Panc1 (cell line): Measurements from ENCODE around the gene RNF25. TPM values are rescaled to one million over a fixed set of nuclear protein-coding genes. Genes with fewer than 3 reads are reported as not detected.

Source experiments
- ATAC-seq: fragments of 200-7000 bp; cut with Tn5 transposase; 2 replicates; pipeline ENCODE4 v1.9.1; 2020; ENCODE audit warnings: mild to moderate bottlenecking, moderate library complexity
- BruUV-seq: library from RNA; stranded (reverse); fragments of 400-500 nt; replicated peaks from 2 replicates; lab custom pipeline; 2021; lab: Mats Ljungman, UMichigan
- CTCF ChIA-PET: fragments of 300-600 bp; sonication (Branson Sonifier 250); formaldehyde crosslinking; loops from one replicate; lab custom pipeline; 2022; ENCODE audit warnings: antibody characterized with exemption; lab: Charles Lee
- POLR2A ChIA-PET: fragments of 300-600 bp; sonication (Branson Sonifier 250); formaldehyde crosslinking; loops from one replicate; lab custom pipeline; 2022; ENCODE audit warnings: antibody characterized with exemption; lab: Charles Lee
- DNase-seq: peaks from one replicate; pipeline ENCODE4 v3.0.0-alpha.2; 2010; ENCODE audit warnings: low read depth, low spot score
- H3K27ac ChIP-seq: 2 replicates; pipeline ENCODE4 v1.5.1; 2011; ENCODE audit warnings: mild to moderate bottlenecking, low read length, inconsistent platforms
- H3K27me3 ChIP-seq: fragments of 200-500 bp; sonication (Bioruptor generic); 2 replicates; pipeline ENCODE4 v1.6.0; 2014; ENCODE audit warnings: low read length, inconsistent platforms; ENCODE audit not compliant: control insufficient read depth, insufficient read depth
- H3K36me3 ChIP-seq: fragments of 200-500 bp; sonication (Bioruptor generic); 2 replicates; pipeline ENCODE4 v1.5.1; 2014; ENCODE audit warnings: inconsistent platforms, mild to moderate bottlenecking, low read length, moderate library complexity; ENCODE audit not compliant: control insufficient read depth, insufficient read depth
- H3K4me1 ChIP-seq: 2 replicates; pipeline ENCODE4 v1.5.1; 2011; ENCODE audit warnings: inconsistent platforms, mild to moderate bottlenecking, low read length, moderate library complexity; ENCODE audit not compliant: control insufficient read depth, insufficient read depth
- H3K4me3 ChIP-seq, 2 experiments: 2 replicates each; pipeline ENCODE4 v1.5.1; 2011 to 2012; ENCODE audit warnings: low read depth in 2 of 2, low read length in 2 of 2, mild to moderate bottlenecking in 2 of 2, inconsistent platforms in 1 of 2, moderate library complexity in 1 of 2
- H3K9me3 ChIP-seq: fragments of 200-500 bp; sonication (Bioruptor generic); 2 replicates; pipeline ENCODE4 v1.5.1; 2014; ENCODE audit warnings: low read depth, mild to moderate bottlenecking, inconsistent platforms, low read length, moderate library complexity; ENCODE audit not compliant: control insufficient read depth, insufficient read depth
- CTCF ChIP-seq: fragments of 450-650 bp; IDR thresholded peaks from 2 replicates; pipeline ENCODE4 v1.5.1; 2017; ENCODE audit warnings: mild to moderate bottlenecking
- POLR2AphosphoS5 ChIP-seq: IDR thresholded peaks from 2 replicates; pipeline ENCODE4 v1.6.1; 2012; ENCODE audit warnings: mild to moderate bottlenecking, low read depth, low read length, moderate library complexity
- REST ChIP-seq, 2 experiments: IDR thresholded peaks; 2 replicates each; pipeline ENCODE4 v1.6.1; 2011 to 2012; ENCODE audit warnings: low read depth in 2 of 2, control low read depth in 1 of 2, low read length in 1 of 2, mild to moderate bottlenecking in 1 of 2, moderate library complexity in 1 of 2; ENCODE audit not compliant: insufficient read depth in 1 of 2
- SIN3A ChIP-seq: IDR thresholded peaks from 2 replicates; pipeline ENCODE4 v1.6.1; 2012; ENCODE audit warnings: low read depth, mild to moderate bottlenecking, low read length, moderate library complexity, borderline replicate concordance; ENCODE audit not compliant: insufficient read depth
- TCF7L2 ChIP-seq: IDR thresholded peaks from 2 replicates; pipeline ENCODE4 v1.6.1; 2011; ENCODE audit warnings: mild to moderate bottlenecking, low read depth, low read length, inconsistent platforms
- in situ Hi-C: cut with HindIII; loops from 2 replicates; pipeline ENCODE4 v1.10.0; 2016; ENCODE audit warnings: low sequenced_read_pairs, low pct_unique_long_range_greater_than_20kb
- intact Hi-C: fragments of 100-400 bp; cut with micrococcal nuclease; formaldehyde crosslinking; loops from one replicate; pipeline ENCODE4 v1.10.0; 2022; ENCODE audit not compliant: unreplicated experiment
- total RNA-seq: library from RNA; stranded (reverse); gene quantifications from one replicate; pipeline ENCODE4 v1.2.1, GENCODE V29; 2021; ENCODE audit not compliant: unreplicated experiment

The RNF25 gene
- total RNA-seq, 1 experiment from 2014 or later: 40.4 TPM

- H3K36me3 ChIP-seq: peaks cover 15% of the 10 kb centered on the region
- intact Hi-C loops: loop anchor here (2.0 kb wide), 1 partner anchor 188 kb away; no protein-coding TSS in a partner anchor
- H3K27ac ChIP-seq: peak overlapping the region; percentile 89
- in situ Hi-C loops: no loop called here
- DNase-seq (no peak), ATAC-seq (peak; percentile 68)
- POLR2A ChIA-PET: interaction anchor here (0.7 kb wide), 1 partner anchor 13 kb away, joined by 4 read pairs; no protein-coding TSS in a partner anchor
- no peaks in the 10 kb centered on the region for H3K27me3 ChIP-seq
- peaks cover 12% of the 10 kb centered on the region for H3K4me1 ChIP-seq
- H3K4me3 ChIP-seq: peak overlapping the region; percentile 67 to 85
- CTCF ChIA-PET: interaction anchor here (0.7 to 1.8 kb wide), 6 partner anchors 11 to 189 kb away, joined by 3 to 16 read pairs (median 8); no protein-coding TSS in a partner anchor
- H3K9me3 ChIP-seq: no peaks in the 10 kb centered on the region
- no peak for TF ChIP-seq REST (IDR thresholded peaks at IDR 0.05; ENCODE audit: insufficient read depth in 1 of 2, low read depth in 2 of 2, low read length in 1 of 2)
- TF ChIP-seq CTCF: peak; percentile 81
- no peak for TF ChIP-seq POLR2AphosphoS5
- BruUV-seq: TSS peak; percentile 86
Observed at GRCh38 chr2:218658671-218659257, 13.0 kb downstream of the RNF25 start.

- in situ Hi-C loops: no loop called here
- no peak for ATAC-seq
- POLR2A ChIA-PET: no interaction called here
Observed at GRCh38 chr2:218655751-218656150, 16.1 kb downstream of the RNF25 start.

More at GRCh38 chr2:218655751-218656150, 16.1 kb downstream of the RNF25 start:
- H3K27ac ChIP-seq: no peak overlapping the region
- intact Hi-C loops: no loop called here
- H3K9me3 ChIP-seq: no peaks in the 10 kb centered on the region
- BruUV-seq: no TSS peak
- H3K4me3 ChIP-seq: no peak overlapping the region
- no peaks in the 10 kb centered on the region for H3K27me3 ChIP-seq
- CTCF ChIA-PET: no interaction called here
- H3K4me1 ChIP-seq: peaks cover 12% of the 10 kb centered on the region
- H3K36me3 ChIP-seq: peaks cover 12% of the 10 kb centered on the region
- DNase-seq: no peak
- TF ChIP-seq SIN3A: no peak
- TF ChIP-seq REST (IDR thresholded peaks at IDR 0.05; ENCODE audit: insufficient read depth in 1 of 2, low read depth in 2 of 2, low read length in 1 of 2): no peak
- no peak for TF ChIP-seq POLR2AphosphoS5
- no peak for TF ChIP-seq CTCF
- TF ChIP-seq TCF7L2: no peak
